ENCODE measurements around the gene ZBTB40.

DNA sequence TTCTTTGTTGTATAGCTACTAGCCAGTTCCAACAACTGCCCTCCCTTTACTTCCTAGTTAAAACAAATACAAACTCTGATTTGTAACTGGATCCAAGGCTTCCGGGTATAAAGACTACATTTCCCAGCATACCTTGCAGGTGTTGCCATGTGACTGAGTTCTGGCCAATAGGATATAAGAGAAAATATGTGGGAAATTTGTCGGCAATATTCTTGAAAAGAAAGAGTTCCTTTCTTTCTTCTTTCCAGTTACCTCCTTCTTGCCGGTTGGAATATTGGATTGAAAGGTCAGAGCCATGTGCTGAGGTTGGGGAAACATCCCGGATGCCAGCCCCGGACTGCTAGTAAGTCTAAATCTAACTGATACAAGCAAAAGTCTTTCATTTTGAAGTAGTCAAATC is 23.0 kb upstream of the ZBTB40 start:
- TF ChIP-seq, protein P1, sequence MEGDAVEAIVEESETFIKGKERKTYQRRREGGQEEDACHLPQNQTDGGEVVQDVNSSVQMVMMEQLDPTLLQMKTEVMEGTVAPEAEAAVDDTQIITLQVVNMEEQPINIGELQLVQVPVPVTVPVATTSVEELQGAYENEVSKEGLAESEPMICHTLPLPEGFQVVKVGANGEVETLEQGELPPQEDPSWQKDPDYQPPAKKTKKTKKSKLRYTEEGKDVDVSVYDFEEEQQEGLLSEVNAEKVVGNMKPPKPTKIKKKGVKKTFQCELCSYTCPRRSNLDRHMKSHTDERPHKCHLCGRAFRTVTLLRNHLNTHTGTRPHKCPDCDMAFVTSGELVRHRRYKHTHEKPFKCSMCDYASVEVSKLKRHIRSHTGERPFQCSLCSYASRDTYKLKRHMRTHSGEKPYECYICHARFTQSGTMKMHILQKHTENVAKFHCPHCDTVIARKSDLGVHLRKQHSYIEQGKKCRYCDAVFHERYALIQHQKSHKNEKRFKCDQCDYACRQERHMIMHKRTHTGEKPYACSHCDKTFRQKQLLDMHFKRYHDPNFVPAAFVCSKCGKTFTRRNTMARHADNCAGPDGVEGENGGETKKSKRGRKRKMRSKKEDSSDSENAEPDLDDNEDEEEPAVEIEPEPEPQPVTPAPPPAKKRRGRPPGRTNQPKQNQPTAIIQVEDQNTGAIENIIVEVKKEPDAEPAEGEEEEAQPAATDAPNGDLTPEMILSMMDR (IDR thresholded peaks at IDR 0.05; ENCODE audit: borderline replicate concordance, extremely low read depth, low read length, poor library complexity, severe bottlenecking) = no peak
- TF ChIP-seq EZH2 (IDR thresholded peaks at IDR 0.05; ENCODE audit: borderline replicate concordance, low read depth, low read length, severe bottlenecking) = no peak

Data from DND-41 (cell line).